Activated CD4-positive, CD25-positive, alpha-beta regulatory T cell treated with anti-CD3 and anti-CD28 coated beads, Interleukin-2, amount 50 U/mL, for 72 hours (primary cell): ENCODE results near the gene CD28.

ENCODE experiments used
- DNase-seq: peaks from one replicate; pipeline ENCODE4 v3.0.0; 2021

Gene CD28

DNA sequence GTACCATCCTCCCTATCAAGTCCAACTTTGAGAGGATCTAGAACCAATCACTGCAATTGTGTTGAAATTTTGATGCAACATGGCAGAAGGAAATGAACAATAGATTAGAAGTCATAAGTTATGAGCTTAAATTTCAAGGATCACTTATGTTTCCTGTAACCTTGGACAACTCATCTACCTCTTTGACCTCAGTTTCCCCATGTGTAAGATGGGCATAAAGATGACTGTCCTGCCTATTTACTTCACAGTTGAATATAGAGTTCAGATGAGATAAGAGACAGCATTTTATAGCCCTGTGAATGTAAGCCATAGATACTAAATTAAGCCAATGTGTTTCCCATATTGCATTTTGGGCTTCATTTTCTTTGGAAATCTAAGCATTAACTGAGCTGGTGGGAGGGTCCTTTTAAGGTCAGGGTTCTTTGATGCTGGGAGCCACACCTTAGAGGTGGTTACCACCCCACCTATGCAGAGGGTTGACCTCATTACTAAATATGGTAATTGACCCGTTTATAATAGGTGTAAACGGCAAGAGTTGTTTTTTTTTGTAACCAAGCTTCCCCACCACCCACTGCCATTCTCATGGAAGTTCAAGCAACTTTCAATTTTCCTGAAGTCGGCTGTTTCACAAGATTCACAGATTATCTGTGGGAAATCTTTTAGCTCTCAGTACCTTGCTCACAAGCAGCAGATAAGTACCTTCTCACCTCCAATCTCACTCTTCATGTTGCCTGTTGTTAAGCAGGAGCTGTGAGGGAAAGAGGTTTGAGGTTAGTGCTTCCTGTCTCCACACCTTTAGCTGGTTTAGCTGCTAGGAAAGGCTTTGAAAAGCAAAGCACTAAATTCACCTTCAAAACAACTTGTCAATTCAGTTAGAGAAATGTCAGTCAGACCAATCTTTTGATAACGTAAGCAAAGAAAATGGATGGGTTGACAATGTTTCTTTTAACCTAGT, 13.3 kb downstream of the CD28 start:
- no peak for DNase-seq

DNA sequence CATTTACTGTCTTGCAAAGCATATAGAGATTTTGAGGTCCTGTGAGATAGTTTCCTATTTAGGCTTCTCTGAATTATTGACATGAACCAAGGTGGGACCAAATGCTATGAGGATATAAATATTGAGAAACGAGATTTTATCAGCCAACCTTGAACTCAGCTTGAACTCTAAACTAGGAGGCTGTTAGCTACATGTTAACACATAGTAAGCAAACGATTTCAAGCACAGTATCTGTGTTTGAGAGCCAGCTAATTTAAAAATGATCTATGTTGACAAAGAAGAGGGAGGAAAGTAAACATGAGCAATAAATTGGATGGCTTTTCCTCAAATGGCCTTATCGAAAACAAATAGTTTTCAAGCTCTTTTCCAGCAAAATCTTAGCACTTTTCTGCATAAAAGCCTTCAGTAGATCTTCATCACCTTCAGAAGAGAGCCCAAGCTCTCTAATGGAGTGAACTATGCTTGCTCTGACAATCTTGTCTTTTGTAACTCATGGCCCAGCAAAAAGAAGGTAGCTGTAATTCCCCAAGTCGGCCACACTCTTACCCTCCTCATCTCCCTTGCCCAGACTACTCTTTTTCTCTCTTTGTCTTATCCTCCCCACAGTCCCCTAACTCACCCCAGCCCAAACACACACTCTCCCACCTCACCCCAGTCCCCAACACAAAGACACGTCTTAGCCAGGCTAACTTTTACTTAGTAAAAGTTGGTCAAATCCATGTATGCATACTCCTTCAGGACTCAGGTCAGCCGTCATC, 14.7 kb downstream of the CD28 start:
- no peak for DNase-seq

DNA sequence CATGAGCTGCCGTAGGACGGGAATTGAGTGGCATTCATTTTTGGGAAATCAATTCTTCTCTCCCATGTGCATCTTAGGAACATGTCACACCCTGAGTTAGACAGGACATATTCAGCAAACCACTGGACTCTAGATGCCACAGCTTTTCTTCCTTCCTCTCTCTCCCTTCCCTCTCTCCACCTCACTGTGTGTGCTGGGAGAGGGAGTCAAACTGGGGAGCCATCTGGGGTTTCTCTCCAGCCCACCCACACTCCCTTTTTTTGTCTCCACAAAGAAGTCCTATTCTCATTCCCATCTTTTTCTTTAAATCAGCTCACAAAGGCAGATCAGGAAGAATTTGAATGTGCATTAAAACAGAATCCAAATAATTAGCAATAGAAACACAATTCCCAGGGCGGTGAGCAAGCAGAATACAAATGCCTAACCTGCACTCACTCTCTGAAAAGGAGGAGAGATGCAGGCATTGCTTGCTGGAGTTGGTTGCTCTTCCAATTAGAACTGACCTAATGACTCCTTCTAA, 15.4 kb downstream of the CD28 start:
- DNase-seq = no peak

DNA sequence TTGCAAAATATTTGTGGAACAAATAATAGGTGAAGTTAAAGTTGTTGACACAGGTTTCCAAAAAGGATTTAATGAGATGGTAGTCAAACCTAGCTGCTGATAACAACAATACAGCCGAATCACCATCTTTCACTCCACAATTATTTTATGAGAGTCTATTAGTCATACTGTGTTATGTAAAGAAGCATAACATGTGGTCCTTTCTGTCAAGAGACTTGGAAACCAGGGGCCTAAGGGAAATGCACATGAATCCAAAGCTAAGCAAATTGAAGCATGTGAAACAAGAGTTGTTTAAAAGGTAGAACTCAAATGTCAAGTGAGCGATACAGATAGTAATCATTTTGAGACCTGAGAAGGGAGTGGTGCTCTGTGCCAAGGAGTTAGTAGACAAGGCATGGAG, 16.0 kb downstream of the CD28 start:
- DNase-seq = no peak

DNA sequence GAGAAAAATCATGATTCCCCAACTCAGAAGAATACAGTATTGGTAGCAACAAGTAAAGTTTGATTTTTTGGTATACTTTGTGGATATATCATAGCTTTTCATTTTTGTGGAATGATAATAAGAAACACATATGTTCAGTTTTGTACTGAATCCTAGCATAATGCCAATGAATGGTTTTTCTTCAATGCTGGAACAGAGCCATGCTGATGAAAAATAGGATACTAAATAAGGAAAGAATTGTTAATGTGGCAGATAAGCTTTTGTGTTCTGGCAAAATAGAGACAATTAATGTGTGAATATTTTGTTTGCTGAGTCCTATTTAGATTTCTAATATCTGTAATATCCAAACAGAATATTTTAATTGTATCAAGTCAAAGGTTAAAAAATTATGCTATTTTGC, 21.9 kb downstream of the CD28 start:
- DNase-seq = no peak

DNA sequence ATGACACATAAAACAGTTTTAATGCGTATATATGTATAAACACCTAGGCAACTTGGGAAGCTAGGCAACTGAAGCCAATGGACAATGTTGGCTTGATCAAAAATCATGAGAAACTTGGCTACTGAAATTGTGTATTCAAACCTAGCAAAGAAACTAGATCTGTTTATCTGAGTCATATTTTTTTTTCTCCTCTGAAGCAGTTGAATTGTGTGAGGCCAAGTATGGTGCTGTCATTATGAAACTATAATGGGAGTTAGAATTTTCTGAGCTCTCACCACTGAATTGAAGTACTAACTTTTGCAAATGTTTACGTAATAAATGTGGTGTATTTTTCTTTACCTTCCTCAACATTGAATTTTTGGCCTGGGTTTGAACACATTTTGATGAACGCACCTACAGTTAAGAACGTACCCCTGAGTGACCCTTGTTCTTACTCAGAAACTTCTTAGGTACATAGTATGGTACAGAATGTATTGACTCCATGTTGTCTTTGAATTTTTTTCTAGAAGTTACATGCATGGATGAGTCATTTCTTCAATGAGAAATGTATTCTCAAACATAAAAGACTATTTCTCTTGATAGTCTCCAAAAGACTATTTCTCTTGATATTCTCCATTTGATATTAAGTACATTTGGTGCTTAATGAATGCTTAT, 23.8 kb downstream of the CD28 start:
- no peak for DNase-seq

DNA sequence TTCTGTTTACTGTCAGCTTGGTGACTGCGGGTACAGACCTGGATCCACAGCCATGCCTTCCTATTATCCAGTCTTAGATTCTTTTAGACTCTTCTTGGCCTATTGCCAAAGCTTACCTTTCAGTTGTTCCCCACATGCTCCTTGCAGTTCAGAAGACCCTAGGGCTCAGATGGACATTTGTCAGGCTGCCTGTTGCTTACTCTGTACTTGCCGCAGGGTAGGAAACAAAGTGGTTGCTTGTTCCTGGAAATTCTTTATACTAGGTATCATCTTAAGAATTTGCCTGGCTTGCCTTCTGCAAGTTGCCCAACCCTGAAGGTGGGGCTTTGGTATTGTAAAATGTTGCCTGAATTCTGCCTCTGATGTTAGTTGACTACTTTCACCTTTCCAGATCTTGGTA, 24.4 kb downstream of the CD28 start:
- no peak for DNase-seq

DNA sequence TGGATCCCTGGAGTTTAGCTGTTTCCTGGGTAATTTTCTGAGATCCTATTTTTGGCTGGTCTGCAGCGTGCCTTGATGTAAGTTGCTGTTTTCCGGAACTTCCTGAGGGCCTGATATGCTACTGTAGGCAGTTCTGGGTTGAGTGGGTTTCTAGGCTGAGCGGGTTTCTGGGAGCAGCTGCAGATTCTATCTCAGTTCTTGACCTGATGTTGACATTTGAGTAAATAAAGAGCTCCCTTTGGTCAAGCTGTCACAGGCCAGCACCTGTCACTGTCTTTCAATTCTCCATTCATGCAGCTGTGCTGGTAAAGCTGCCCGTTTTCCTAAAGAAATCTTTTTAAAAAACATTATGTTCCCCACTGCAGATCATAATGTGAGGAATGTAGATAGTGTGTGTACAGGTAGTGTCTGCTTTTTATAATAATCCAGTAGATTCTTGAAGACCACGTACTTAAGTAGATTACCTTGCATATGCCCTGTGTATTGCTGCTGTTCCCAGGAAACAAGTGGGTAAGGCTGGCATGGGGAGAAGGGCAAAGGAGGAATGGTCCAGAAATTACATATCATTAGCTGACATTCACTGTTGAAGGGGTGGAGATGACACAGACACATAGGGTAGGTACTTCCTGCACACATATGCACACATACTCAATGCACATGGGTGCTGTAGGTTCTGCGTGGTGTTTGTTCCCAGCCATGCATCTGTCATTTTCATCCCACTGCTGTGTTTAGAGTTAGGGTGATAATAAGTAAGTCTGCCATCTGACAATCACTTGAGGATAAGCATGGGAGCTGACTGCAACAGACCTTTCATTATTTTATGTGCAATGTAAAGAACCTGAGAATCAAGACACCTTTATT, 25.9 kb downstream of the CD28 start:
- DNase-seq = no peak

DNA sequence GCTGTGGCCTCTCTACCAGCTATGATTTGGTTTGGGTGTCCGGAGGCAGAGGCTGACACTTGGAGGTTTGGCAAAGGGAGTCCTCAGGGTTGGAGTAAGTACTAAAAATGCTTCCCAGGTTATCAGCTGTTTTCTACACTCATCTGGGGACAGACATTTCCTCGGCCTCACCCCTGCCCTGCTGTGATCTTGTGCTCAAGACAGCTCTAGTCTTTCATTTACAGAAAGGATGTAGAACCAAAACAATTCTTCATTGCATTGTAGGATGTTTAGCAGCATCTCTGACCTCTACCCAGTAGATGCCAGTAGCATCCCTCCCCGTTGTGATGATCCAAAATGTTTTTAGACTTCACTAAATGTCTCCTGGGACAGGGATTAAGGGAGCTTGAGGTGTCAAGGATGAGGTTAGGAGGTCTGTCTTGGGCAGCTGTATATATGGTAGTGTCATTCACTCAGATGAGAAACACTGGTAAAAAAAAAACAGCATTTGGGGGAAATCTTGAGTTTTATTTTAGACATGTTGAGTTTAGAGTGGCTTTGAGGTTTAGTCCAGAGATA, 26.6 kb downstream of the CD28 start:
- no peak for DNase-seq

DNA sequence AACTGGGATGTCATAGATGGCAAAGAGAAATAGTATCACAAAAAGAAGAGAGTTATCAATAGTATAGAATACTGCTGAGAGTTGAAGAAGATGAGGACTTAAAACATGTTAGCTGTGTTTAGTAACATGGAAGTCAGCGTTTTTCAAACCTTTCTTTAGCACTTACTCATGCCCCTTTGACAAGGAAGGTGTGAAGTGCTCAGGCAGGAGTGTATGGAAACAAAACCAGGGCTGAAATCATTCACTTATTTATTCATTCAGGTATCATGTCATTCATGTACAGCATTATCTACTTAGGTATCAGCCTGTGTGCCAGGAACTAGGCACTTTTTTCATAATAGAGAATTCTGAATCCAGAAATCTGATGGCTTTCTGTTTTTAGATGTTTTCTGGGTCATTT, 27.2 kb downstream of the CD28 start:
- DNase-seq = no peak

DNA sequence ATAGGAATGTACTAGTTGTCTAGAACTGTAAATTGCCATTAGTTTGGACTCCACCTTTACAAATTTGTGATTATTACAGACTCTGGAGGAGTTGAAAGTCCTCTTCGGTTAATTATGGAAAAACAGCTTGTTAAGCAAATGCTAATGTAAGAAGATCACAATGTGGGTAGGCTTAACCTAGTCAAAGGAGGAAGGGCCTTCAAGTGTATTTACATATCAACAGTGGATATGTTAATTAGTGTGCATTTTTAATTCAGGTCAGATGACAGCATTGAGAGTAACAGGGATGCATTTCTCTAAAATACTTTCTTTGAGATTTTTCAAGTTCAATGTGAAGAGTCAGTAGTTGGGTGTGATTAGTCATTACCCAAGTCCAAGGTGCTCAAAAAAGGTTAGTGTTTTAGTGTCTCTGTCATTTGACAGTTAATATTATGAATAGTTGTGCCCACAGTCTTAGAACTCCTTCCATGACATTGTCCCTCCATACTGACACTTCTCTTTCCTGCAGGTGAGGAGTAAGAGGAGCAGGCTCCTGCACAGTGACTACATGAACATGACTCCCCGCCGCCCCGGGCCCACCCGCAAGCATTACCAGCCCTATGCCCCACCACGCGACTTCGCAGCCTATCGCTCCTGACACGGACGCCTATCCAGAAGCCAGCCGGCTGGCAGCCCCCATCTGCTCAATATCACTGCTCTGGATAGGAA, 28.0 kb downstream of the CD28 start:
- no peak for DNase-seq

DNA sequence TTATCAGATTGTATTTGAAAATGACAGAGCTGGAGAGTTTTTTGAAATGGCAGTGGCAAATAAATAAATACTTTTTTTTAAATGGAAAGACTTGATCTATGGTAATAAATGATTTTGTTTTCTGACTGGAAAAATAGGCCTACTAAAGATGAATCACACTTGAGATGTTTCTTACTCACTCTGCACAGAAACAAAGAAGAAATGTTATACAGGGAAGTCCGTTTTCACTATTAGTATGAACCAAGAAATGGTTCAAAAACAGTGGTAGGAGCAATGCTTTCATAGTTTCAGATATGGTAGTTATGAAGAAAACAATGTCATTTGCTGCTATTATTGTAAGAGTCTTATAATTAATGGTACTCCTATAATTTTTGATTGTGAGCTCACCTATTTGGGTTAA, 30.9 kb downstream of the CD28 start:
- no peak for DNase-seq

DNA sequence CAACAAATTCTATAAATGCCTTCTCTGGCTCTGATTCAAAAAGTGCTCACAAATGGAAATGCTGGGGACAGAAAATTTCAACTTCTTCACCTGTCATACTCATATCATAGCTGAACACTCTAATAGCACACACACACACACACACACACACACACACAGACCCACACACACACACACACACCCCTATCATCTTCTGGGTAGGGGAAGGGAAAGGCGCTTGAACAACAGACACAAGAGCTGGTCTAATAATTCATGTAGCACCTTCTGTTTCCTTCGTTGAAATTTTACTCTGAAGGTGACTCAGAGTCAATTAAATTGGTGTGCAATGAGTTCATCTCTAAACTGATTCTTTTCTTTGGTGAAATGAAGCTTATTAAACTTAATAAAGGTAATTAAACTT, 32.9 kb downstream of the CD28 start:
- no peak for DNase-seq

DNA sequence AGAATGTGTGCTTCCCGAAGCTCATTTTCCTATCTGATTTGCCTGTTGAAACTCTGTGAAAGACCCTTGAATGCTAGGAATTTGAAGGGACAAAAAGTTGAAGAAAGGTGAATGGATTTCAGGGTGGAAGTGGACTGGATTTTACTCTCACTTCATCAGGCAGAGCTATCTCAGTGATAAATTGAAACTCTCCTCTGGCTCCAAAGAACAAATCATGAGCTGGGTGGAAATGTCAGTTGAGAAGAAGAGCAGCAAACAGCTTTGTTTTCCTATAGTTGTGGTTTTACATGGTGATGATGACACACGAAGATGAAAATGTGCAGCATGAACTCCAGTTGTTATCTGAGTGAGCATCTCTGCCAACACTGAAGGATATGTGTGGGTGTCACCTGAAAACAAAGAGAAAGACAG, 34.4 kb downstream of the CD28 start:
- DNase-seq = no peak

DNA sequence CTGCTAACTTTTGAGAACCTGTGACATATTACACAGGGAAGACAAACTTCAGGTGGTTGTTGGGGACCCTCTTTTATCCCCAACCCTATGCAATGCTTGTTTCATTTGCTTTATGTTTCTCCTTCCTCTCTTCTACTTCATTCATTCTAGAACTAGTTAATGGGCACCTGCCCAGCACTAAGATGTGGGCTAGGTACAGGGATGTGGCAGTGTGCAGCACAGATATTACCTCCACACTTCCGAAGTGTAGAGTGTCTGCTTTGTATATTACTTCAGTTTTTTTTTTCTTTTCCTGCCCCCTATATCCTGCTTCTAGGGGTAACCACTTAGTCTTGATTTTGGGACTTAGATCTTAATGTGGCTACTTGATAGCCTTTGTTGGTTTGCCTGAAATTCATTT, 35.1 kb downstream of the CD28 start:
- DNase-seq = no peak

DNA sequence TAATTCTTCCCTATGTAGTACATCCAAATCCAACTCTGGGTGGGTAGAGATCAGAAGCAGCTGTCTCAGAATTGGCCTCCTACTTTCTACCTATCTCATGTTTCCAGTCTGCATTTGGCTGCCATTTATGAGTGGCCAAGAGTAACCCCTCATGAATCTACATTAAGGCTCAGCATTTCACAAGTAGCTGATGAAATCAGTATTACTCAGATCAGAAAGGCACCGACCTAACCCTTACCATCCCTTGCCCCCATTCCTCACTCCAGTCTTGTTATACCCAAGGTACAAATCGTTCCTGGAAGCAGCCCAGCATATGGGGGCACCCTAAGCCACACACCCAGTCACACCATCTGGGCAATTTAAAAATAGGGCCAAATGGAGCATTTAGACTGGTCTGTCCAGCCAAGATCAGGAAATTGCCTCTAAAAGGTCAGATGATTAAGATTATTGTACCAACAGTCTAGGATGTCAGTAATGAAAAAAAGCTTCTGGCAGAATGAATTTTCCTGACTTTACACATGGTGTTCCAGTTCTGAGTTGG, 37.1 kb downstream of the CD28 start:
- DNase-seq = no peak

DNA sequence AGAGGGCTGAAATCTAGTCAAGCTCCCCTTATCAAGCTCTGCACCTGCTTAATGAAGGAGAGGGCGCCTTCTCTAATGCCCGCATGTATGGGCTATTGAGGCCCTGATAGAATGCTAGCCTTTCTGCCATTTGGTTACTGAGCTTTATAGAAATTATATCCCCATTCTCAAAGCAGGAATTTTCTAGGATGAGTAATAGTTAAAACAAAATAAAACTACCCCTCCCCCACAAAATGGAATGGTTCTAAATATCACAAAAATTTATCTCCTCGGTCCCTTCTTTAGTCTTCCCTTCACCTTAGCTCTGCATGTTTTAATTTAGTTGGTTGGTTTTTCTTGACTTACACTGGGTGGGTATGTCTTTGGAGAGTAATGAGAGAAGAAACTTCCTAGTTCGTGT, 37.7 kb downstream of the CD28 start:
- no peak for DNase-seq

DNA sequence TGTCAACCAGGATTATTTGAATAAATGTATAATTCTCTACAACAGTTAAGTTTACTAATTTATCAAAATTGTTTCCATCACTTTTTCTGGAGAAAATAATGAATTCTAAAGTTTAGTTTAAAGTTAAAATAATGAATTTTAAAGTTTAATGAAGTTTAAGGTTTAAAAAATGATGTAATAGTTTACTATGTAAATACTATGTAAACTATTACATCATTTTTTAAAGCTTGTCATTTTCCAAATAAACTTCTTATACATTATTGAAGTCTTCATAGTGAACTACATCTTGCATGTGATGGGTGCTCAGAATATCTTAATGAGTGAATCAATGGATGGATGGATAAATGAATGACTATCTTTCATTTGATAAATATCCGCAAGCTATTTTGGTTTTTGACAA, 38.8 kb downstream of the CD28 start:
- DNase-seq = no peak

DNA sequence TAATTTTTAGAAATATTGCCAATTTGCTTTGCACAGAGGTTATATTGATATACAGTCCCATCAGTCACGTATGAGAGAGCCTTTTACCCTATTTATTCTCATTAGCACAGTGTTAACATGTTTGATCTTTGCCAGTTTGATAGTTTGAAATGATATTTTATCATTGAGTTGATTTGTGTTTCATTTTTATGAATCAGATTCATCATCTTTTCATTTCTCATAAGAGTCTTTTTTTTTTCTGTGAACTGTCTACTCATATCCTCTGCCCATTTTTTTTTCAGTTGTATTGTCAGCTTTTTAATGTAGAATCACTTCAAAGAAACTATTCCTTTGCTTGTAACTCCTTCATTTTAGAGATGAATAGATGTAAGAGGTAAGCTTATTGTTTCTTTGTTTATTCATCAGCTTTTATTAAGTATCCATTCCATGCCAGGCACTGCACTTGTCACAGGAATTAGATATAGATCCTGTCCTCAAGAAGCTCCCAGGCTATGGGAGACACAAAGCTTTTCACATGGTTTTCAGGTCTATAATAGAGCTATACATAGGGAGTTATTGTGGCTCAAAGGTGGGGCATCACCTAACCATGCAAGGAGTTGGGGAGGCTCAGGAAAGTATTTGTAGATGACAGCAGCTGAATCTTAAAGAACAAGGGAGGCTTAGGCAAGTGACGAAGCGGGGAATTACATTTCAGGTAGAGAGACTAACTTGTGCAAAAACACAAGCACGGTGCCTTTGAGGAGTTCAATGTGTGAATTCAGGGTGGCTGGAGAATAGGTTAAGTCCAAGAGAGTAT, 42.1 kb downstream of the CD28 start:
- DNase-seq = no peak

DNA sequence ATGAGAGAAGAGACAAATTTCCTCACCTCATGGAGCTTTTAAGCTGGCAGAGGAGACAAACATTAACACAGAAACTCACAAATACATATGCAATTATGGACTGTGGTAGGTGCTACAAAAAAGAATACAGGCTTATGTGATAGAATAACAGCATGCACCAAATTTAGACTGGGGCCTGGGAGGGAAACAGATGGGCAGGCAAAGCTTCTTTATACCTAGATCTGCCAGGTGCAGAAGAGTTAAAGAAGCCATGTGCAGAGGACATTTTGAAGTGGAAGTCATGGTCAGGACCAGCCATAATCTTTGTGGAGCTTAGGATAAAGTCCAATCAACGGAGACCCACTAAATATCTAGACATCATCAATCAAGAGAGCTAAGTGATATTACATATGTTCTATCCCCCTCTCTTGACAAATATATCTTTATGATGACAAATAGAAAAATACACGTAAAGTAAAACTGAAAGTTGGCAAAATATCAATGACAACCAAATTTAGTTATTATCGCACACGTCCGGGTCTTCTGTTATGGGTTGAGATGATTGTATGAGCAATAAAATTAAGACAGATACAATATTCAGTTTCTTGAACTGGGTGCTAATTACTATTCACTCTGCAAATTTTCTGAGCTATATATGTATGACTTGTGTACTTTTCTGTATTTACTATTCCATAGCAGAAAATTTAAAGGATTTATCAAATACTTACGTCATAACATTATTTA, 44.1 kb downstream of the CD28 start:
- DNase-seq = no peak
